Measurements from ENCODE around the gene HOATZ.

- no peak for TF ChIP-seq POLR2A (IDR thresholded peaks at IDR 0.05)
- TF ChIP-seq, protein P1, sequence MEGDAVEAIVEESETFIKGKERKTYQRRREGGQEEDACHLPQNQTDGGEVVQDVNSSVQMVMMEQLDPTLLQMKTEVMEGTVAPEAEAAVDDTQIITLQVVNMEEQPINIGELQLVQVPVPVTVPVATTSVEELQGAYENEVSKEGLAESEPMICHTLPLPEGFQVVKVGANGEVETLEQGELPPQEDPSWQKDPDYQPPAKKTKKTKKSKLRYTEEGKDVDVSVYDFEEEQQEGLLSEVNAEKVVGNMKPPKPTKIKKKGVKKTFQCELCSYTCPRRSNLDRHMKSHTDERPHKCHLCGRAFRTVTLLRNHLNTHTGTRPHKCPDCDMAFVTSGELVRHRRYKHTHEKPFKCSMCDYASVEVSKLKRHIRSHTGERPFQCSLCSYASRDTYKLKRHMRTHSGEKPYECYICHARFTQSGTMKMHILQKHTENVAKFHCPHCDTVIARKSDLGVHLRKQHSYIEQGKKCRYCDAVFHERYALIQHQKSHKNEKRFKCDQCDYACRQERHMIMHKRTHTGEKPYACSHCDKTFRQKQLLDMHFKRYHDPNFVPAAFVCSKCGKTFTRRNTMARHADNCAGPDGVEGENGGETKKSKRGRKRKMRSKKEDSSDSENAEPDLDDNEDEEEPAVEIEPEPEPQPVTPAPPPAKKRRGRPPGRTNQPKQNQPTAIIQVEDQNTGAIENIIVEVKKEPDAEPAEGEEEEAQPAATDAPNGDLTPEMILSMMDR (IDR thresholded peaks at IDR 0.05), result no peak
Measured at GRCh38 chr11:111548525-111548924, 33.9 kb downstream of the HOATZ start.

Measured in lower leg skin (tissue), 3 donors.